ENCODE results near the gene SCYL1.
A peak's percentile ranks its signal among the peaks of the same experiment; 100 is the strongest.
"Not testable (repeated sequence)": the region's sequence is repeated elsewhere in the genome, so short reads cannot be mapped to it uniquely, and the experiment has no call there.

The SCYL1 gene

GRCh38 chr11:65554842-65555430, 30.1 kb downstream of the SCYL1 start:
- no peak for DNase-seq

- peak; percentile 58 to 60 for DNase-seq
Measured at GRCh38 chr11:65555693-65556231, 30.9 kb downstream of the SCYL1 start.

DNA sequence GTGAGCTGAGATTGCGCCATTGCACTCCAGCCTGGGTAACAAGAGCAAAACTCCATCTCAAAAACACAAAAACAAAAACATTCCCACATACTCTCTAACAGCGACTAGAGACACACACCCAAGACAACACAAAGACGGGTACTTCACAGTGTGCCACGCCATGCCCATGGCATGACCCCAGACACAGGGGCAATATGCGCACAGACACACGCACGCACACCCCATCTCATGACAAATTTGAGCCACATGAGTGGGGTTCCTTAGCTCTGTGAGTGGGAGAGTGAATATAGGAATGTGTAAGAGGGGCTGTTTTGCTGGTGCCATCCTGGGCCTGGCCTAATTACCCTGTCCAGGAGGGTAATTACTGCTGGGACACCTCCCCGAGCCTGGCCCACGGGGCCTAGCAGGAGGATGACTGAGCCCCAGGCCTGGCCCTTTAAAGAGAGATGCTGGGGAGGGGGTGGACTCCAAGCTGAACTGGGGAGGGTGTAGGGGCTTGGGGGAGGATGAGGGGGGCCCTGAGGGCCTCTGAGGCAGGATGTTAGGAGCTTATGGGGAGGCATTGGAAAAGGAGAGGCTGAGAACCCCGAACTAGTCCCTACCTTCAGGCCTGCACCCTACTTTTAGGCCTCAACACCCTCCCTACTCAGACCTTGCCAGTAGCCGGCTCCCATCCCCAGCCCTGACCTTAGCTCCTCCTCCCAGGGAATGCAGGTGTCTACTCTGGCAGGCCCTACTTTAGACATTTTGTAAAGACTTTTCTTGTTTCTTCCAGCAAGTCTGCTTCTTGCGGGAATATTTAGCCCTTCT, 31.8 kb downstream of the SCYL1 start:
- no peak for DNase-seq

DNA sequence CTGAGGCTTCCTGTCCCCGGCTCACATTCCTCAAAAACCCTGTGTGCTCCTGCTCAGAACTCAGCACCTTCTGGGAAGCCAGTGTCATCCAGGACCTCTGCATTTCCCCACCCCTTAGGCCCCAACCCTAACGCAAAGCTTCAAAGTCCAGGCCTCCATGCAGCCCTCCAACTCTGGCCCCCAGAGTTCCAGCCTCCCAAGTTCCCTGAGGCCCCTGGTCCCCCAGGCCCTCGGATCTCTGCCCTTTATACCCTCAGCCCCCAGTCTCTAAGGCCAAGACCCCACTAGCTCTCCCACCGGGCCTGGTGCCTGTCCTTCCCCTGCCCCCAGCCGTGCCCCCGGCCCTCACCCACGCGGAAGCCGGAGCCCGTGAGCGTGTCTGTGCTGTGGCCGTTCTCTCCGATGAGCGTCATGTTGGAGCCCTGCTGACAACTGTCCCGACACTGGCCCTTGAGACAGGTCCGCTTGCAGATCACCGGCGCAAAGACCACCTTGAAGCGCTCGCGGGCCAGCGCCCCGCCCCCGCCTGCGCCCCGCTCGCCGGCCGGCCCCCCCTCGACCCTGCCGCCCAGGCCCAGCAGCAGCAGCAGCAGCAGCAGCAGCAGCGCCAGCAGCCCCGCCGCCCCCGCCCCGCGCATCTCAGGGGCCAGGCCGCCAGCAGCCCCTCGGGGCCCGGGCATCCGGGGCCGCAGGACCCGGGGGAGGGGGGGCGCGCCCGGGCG, 32.6 kb downstream of the SCYL1 start:
- no peak for DNase-seq

DNA sequence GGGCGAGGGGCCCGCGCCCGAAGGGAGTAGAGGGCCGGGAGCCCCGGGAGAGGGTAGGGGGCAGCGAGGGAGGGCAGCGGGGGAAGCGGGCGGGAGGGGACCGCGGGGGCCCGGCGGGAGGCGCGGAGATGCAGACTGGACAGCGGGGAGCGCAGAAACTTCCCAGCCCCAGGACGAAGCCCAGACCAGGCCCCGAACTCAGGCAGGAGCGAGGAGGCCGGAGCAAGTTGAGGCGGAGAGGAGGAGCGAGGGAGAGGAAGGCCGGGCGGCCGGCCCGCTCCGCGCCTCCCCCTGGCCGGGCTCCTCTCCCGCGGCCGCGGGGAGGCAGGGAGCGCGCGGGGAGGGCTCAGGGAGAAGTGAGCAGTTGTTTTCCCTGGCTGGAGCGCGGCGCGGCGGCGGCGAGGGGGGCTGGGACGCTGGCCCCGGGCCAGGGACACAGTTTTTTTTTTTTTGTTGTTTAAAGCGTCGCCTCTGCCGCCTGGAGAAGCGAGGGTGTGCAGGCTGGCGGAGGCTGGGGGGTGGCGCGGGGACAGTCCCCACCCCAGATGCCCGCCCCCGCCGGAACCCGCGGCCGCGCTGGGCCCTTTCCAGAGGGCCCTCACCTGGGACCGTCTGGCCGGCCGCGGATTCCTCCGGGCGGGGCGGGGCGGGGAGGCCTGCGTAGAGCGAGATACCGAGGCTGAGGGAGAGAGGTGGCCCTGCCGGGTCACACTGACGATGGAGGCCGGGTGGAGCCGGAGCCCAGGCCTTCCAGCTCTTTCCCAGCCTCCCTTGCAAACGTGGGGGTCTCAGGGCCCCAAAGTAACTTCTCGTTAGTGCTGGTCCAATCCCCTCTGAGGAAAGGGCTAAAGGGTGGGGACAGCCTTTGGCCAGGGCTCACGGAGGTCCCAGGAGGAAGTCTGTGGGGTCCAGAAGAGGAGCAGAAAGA, 33.4 kb downstream of the SCYL1 start, which contains the start of gene LTBP3:
Gene LTBP3, minus strand, starts transcription at position 358 of the 928 bp plus-strand sequence. CDS start 400 bp downstream, outside the sequence.
- peak; percentile 48 to 56 for DNase-seq

DNA sequence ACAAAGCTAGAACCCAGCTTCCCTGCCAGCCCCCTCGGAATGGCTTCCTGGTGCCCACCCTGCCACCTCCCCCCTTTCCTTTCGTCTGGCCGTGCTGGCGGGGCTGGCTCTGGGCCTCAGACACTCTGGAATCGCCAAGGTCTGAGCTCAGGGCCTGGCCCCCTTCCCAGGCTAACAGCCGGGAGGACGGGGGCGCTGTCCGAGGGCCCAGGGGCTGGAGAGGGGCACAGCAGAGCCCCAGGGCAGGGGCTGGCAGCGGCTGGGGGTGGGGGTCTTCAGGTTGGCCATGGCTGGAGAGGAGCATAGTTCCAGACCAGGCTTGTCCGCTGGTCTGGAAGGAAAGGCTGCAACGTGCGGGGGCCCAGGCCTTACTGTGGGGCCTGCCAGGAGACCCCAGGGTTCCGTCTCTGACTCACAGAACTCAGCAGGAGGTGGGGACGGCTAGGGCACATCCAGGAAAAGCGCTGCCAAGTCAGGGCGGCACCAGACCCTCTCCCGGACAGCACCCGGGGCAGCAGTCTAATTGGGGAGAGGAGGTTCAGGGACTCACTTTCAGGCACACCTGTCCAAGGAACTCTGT, 34.1 kb downstream of the SCYL1 start:
- DNase-seq = no peak

GRCh38 chr11:65559535-65559934, 34.7 kb downstream of the SCYL1 start:
- no peak for DNase-seq

DNA sequence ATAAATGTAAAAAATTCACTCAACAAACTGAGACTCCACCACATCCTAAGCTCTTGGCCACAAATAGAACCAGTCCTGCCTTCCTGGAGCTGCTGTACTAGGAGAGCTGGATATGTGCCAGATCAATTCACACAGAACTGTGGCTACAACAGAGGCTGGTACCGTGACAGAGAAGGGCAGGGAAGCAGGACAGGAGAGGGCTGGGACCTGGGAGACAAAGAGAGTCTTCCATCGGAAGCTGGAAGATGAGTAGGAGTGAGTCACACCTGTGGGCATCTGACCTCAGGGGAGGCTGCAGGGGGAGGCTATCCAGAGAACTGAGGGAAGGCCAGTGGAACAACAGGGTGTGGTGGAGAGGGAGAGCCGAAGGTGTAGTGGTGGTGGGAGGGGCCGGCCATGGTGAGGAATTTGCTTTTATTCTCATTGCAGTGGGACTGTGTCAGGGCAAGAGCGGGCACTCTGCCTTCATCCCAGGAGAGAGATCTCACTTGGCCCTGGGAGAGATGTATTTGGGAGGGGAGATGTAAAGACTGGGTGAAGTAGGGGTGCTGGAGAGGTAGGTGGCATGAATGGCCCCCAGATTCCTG, 35.2 kb downstream of the SCYL1 start:
- DNase-seq = no peak

DNA sequence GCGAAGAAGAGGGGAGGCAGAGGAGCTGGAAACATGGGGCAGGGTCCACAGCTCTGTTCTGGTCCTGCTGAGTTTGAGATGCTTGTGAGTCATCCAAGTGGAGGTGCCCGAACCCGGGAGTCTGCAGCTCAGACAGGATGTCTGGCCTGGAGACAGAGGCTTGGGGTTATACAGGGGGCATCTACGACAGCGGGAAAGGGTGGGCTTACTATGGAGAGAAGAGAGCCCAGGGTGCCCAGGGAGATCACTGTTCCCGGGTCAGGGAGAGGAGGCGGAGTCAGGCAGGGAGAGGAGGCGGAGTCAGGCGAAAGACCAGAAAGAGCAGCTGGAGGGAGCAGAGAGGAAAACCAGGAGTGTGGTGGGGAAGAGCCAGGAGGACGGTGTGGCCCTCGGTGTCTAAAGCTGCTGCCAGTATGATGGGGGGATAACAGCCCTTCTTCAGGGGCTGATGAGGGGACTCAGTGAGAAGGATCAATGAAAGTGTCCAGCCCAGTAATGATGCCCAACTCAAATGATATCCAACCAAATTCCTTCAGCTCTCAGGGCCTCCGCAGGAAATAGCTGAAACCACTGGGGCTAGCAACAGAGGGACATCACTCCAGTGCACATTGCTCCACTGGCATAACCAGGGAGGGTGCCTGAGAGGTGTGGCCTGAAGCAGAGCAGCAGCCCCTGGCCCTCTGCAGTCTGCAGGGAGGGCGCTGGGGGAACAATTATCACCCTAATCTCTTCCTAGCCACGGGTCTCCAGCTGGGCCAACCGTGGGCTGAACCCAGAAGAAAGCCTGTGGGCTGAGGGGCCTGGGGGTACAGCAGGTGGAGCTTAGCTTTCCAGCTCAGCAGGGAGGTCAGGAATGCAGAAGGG, 35.9 kb downstream of the SCYL1 start:
- DNase-seq = no peak

GRCh38 chr11:65562020-65562419, 37.1 kb downstream of the SCYL1 start:
- DNase-seq = no peak

DNA sequence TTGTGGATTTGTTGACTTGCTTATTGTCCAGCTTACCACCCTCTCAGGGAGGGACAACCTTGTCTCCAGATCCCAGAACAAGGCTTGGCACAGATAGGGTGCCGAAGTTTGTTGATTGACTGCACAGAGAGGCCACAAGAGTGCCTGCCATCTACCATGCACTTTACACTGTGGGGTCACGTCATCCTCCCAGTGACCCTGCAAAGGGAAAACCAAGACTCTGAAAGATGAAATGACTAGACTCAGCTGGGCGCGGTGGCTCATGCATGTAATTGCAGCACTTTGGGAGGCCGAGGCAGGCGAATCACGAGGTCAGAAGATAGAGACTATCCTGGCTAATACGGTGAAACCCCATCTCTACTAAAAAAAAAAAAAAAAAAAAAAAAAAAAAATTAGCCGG, 37.9 kb downstream of the SCYL1 start:
- no peak for DNase-seq

DNA sequence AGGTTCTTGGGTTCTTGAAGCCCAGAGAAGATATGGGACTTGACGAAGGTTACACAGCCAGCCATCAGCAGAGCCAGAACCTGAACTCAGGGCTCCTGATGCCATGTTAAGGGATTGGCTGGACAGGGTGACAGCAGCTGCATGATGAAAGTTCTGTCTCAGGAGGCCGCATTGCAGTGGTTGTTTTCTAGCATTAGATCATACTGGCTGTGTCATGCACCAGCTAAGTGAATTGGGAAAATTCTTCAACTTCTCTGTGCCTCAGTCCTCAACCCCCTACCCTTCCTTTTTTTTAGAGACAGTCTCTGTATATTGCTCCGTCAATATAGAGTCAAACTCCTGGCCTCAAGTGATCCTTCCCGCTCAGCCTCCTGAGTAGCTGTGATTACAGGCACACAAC, 38.7 kb downstream of the SCYL1 start:
- DNase-seq = peak in 1 of 2 donors; percentile 60

DNA sequence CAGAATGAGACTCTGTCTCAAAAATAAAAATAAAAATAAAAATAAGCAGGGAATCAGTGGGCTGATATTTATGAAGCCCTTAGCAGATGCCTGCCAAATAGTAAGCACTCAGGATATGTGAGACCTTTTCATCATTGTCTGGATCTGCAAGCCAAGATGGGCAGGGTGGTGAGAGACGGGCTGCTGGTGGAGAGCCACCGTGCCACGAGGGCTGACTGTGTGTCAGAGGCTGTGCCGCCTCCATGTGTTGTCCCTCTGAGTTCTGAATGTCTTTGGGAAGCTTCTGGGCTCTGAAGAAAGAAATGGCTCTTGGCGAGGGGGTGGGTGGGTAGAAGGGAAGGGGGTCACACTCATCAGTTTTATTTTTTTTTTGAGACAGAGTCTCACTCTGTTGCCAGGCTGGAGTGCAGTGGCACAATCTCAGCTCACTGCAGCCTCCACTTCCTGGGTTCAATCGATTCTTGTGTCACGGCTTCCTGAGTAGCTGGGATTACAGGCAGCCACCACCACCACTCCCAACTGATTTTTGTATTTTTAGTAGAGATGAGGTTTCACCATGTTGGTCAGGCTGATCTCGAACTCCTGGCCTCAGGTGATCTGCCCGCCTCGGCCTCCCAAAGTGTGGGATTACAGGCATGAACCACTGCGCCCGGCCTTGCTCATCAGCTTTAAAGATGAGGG, 40.1 kb downstream of the SCYL1 start:
- not testable (repeated sequence) for DNase-seq

GRCh38 chr11:65565624-65566453, 41.0 kb downstream of the SCYL1 start:
- no peak for DNase-seq

GRCh38 chr11:65569164-65569972, 44.5 kb downstream of the SCYL1 start:
- DNase-seq = peak in 1 of 2 donors; percentile 32

GRCh38 chr11:65569973-65570918, 45.4 kb downstream of the SCYL1 start, which contains the start of gene ZNRD2:
Gene ZNRD2, plus strand, starts transcription at chr11:65570477. Its CDS starts 15 bp downstream, at chr11:65570492.
- peak; percentile 98 to 99 for DNase-seq
